Measurements from ENCODE around the gene PCNX3.

The PCNX3 gene

GRCh38 chr11:65583589-65583988 lies 32.0 kb upstream of the PCNX3 start:
- no peak overlapping the region for H3K27ac ChIP-seq

GRCh38 chr11:65584106-65584505 lies 31.5 kb upstream of the PCNX3 start:
- TF ChIP-seq ZFX (IDR thresholded peaks at IDR 0.05; ENCODE audit: borderline replicate concordance): no peak
- TF ChIP-seq CTCF (IDR thresholded peaks at IDR 0.05): no peak
- no peak overlapping the region for H3K27ac ChIP-seq

More at GRCh38 chr11:65583589-65583988, 32.0 kb upstream of the PCNX3 start:
- TF ChIP-seq ZFX (IDR thresholded peaks at IDR 0.05; ENCODE audit: borderline replicate concordance) (no peak), CTCF (IDR thresholded peaks at IDR 0.05) (no peak)

- no peak overlapping the region for H3K27ac ChIP-seq
- TF ChIP-seq CTCF (IDR thresholded peaks at IDR 0.05) (no peak), ZFX (IDR thresholded peaks at IDR 0.05; ENCODE audit: borderline replicate concordance) (no peak)
Observed at GRCh38 chr11:65584723-65585171, 30.8 kb upstream of the PCNX3 start.

GRCh38 chr11:65585396-65586246 lies 30.0 kb upstream of the PCNX3 start:
- TF ChIP-seq CTCF (IDR thresholded peaks at IDR 0.05) (no peak), ZFX (IDR thresholded peaks at IDR 0.05; ENCODE audit: borderline replicate concordance) (no peak)
- no peak overlapping the region for H3K27ac ChIP-seq

- TF ChIP-seq ZFX (IDR thresholded peaks at IDR 0.05; ENCODE audit: borderline replicate concordance) (no peak), CTCF (IDR thresholded peaks at IDR 0.05) (no peak)
- H3K27ac ChIP-seq: no peak overlapping the region
Observed at GRCh38 chr11:65586247-65586630, 29.3 kb upstream of the PCNX3 start.

- no peak for TF ChIP-seq CTCF (IDR thresholded peaks at IDR 0.05)
- TF ChIP-seq ZFX (IDR thresholded peaks at IDR 0.05; ENCODE audit: borderline replicate concordance): no peak
- no peak overlapping the region for H3K27ac ChIP-seq
Observed at GRCh38 chr11:65586676-65587075, 28.9 kb upstream of the PCNX3 start.

All from 22Rv1 (cell line).